A549 treated with AZD9567 at 1 μM for 4 hours (cell line): ENCODE results near the gene SLC49A3. TPM values are rescaled to one million over a fixed set of nuclear protein-coding genes. Genes with fewer than 3 reads are reported as not detected.

ENCODE experiments used
- total RNA-seq: library from RNA; stranded (reverse); fragments of 200-300 nt; extraction: Qiagen RNA extraction; gene quantifications from 5 replicates; pipeline ENCODE4 v1.2.3, GENCODE V29; 2022; ENCODE audit not compliant: insufficient read depth

SLC49A3 gene
- 0.22 to 0.31 TPM (median 0.25 TPM) in 4 of 5 replicates, not detected in the other for total RNA-seq

DNA sequence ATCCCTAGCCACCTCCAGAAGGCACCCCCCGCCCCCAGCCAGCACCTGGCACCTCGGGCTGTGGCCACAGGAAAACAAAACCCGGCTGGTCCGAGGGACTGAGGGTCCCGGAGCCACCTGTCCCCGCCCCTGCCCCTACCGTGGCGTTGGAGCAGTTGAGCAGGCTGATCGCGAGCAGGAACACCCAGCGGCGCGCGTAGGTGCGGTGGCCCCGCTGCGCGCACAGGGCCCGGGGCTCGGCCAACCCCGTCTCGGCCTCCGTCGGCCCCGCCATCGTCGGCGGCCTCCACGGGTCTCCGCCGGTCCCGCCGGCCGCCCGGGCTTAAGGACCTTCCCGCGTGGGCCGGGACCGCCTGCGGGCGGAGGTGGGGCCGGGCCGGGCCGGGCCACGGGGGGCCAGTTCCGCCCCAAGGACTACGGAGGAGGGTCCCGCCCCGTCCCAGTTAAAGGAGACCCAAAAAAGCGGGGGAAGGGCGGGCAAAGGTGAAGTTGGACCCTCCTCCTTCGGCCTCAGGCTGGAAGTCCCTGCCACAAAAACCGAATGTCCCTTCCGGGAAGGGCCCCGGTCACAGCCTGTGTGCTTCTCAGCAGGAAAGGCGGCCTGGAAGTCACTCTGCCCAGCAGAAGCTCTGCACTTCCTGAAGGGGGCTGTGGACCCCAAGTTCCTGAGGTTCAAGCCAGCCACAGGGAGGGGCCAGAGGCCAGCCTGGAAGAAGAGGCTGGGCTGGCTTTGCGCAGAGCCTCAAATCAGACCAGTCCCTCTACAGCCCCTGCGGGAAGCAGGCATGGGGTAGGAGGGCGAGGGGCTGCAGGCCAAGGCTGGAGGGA is at the start of gene SLC49A3:
Gene SLC49A3 (minus strand): TSS at position 298 of the 828 bp plus-strand sequence. CDS start 24 bp downstream, at position 274.

GRCh38 chr4:705278-706082 is 16.5 kb upstream of the SLC49A3 start, which contains the start of gene PCGF3:
Gene PCGF3 (plus strand): TSS chr4:705832. CDS start chr4:733681, 27,849 bp downstream.

GRCh38 chr4:674172-675035 is 14.5 kb downstream of the SLC49A3 start, which contains the start of the genes ATP5ME and MYL5:
Gene ATP5ME (minus strand): TSS chr4:674276. CDS start chr4:674247, 29 bp downstream.
Gene MYL5 (plus strand): TSS chr4:674542. CDS start chr4:678027, 3,485 bp downstream.

Other genes starting within 250 kb of the SLC49A3 start
- gene ZNF721, start 190.0 kb downstream of the SLC49A3 start, total RNA-seq, result 12.5 to 19.6 TPM (median 14.8 TPM) in 5 replicates
- gene PIGG, start 189.9 kb downstream of the SLC49A3 start, total RNA-seq, result 16.8 to 26.5 TPM (median 26.2 TPM) in 5 replicates
- gene TMEM271, start 112.9 kb downstream of the SLC49A3 start, total RNA-seq, result not detected in 5 replicates
- not detected in 5 replicates for gene PDE6B, start 63.6 kb downstream of the SLC49A3 start, total RNA-seq
- gene ATP5ME, start 14.9 kb downstream of the SLC49A3 start, total RNA-seq, result 375 to 514 TPM (median 381 TPM) in 5 replicates
- 10.0 to 15.4 TPM (median 12.8 TPM) in 5 replicates for gene MYL5, start 14.6 kb downstream of the SLC49A3 start, total RNA-seq
- gene PCGF3, start 16.7 kb upstream of the SLC49A3 start, total RNA-seq, result 17.4 to 23.5 TPM (median 19.9 TPM) in 5 replicates
- 0.41 to 1.0 TPM (median 0.55 TPM) in 4 of 5 replicates, not detected in the other for gene CPLX1, start 137.0 kb upstream of the SLC49A3 start, total RNA-seq
- 36.3 to 55.2 TPM (median 49.9 TPM) in 5 replicates for gene GAK, start 243.2 kb upstream of the SLC49A3 start, total RNA-seq
- gene TMEM175, start 243.3 kb upstream of the SLC49A3 start, total RNA-seq, result 6.9 to 11.8 TPM (median 10.1 TPM) in 5 replicates